DND-41 (cell line): Measurements from ENCODE around the gene MEN1.

Experiments
- ATAC-seq: fragments of 200-7000 bp; cut with Tn5 transposase; 3 replicates; pipeline ENCODE4 v1.9.1; 2021; ENCODE audit warnings: low read depth; ENCODE audit not compliant: insufficient read depth
- DNase-seq: peaks from one replicate; pipeline ENCODE4 v3.0.0-alpha.2; 2020
- H2AFZ ChIP-seq: 2 replicates; pipeline ENCODE4 v1.6.0; 2012; ENCODE audit warnings: low read depth, low read length
- H3K27ac ChIP-seq: 2 replicates; pipeline ENCODE4 v1.5.1; 2012; ENCODE audit warnings: low read length, inconsistent platforms
- H3K27me3 ChIP-seq: fragments of 200-600 bp; sonication (generic); 2 replicates; pipeline ENCODE4 v1.6.0; 2012; ENCODE audit warnings: low read length, mild to moderate bottlenecking, inconsistent platforms; ENCODE audit not compliant: insufficient read depth, poor library complexity
- H3K36me3 ChIP-seq: 2 replicates; pipeline ENCODE4 v1.5.1; 2012; ENCODE audit warnings: low read length, inconsistent platforms; ENCODE audit not compliant: insufficient read depth
- H3K4me1 ChIP-seq: 2 replicates; pipeline ENCODE4 v1.5.1; 2012; ENCODE audit warnings: mild to moderate bottlenecking, low read length; ENCODE audit not compliant: insufficient read depth
- H3K4me2 ChIP-seq: 2 replicates; pipeline ENCODE4 v1.6.0; 2012; ENCODE audit warnings: mild to moderate bottlenecking, moderate library complexity, low read length, inconsistent platforms; ENCODE audit not compliant: insufficient read depth
- H3K4me3 ChIP-seq, 2 experiments: fragments of 200-600 bp in 1 of 2; shearing (Covaris generic) in 1 of 2; 2 replicates each; pipeline ENCODE4 v1.5.1; 2012 to 2016; ENCODE audit warnings: inconsistent platforms in 2 of 2, low read length in 2 of 2, mild to moderate bottlenecking in 2 of 2, low read depth in 1 of 2, moderate library complexity in 1 of 2
- H3K79me2 ChIP-seq: 2 replicates; pipeline ENCODE4 v1.6.0; 2012; ENCODE audit warnings: low read length, inconsistent platforms; ENCODE audit not compliant: insufficient read depth
- H3K9ac ChIP-seq: 2 replicates; pipeline ENCODE4 v1.6.0; 2012; ENCODE audit warnings: low read depth, mild to moderate bottlenecking, inconsistent platforms, low read length, moderate library complexity
- H3K9me3 ChIP-seq: 2 replicates; pipeline ENCODE4 v1.5.1; 2012; ENCODE audit warnings: low read length, moderate library complexity, mild to moderate bottlenecking, inconsistent platforms; ENCODE audit not compliant: insufficient read depth, severe bottlenecking
- H4K20me1 ChIP-seq: 2 replicates; pipeline ENCODE4 v1.6.0; 2012; ENCODE audit warnings: low read length; ENCODE audit not compliant: insufficient read depth
- EZH2 ChIP-seq: IDR thresholded peaks from 3 replicates; pipeline ENCODE4 v1.6.1; 2012; ENCODE audit warnings: borderline replicate concordance, low read depth, mild to moderate bottlenecking, moderate library complexity, low read length, inconsistent platforms; ENCODE audit not compliant: severe bottlenecking
- TF ChIP-seq, protein P1 (sequence below): IDR thresholded peaks from 2 replicates; pipeline ENCODE4 v1.5.1; 2012; ENCODE audit warnings: borderline replicate concordance, low read length, moderate library complexity, mild to moderate bottlenecking; ENCODE audit not compliant: poor library complexity, severe bottlenecking; ENCODE audit errors: extremely low read depth

MEN1 gene

DNA sequence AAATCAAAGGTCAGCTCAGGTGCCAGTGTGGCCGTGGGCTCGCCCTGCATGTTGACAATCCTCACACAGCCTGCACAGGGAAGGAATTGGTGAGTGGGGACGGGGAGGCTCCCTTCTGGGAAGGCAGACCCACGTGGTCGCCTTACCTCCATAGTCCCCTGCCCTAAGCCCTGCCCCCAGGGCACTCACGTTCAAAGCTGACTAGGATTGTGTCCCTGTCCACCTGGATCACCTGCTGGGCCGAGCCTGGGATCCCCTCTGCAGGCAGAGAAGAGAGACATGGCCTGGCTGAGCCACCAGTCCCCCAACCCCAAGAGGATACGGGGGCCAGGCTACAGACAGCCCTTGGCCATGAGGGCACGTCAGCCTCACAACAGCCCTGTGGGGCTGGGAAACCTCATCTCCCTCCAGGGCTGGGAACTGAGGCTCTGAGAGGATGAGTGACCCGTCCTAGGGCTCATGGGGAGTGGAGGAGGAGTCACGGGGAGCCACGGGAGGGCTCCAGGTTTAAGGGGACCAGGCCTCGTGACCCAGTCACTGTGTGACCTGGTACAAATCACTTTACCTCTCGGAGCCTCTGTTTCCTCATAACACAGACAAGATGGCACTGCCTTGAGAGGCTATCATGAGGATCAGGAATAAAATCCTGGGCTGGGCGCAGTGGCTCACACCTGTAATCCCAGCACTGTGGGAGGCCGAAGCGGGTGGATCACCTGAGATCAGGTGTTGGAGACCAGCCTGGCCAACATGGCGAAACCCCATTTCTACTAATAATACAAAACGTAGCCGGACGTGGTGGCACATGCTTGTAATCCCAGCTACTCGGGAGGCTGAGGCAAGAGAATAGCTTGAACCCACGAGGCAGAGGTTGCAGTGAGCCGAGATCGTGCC lies 19.9 kb downstream of the MEN1 start:
- DNase-seq (no peak), ATAC-seq (no peak)
- no peak overlapping the region for H3K4me2 ChIP-seq
- H3K9me3 ChIP-seq, result no peaks in the 10 kb centered on the region
- H3K36me3 ChIP-seq, result no peaks in the 10 kb centered on the region
- H3K9ac ChIP-seq, result no peak overlapping the region
- H3K4me1 ChIP-seq, result no peaks in the 10 kb centered on the region
- no peak for TF ChIP-seq EZH2
- TF ChIP-seq, protein P1, sequence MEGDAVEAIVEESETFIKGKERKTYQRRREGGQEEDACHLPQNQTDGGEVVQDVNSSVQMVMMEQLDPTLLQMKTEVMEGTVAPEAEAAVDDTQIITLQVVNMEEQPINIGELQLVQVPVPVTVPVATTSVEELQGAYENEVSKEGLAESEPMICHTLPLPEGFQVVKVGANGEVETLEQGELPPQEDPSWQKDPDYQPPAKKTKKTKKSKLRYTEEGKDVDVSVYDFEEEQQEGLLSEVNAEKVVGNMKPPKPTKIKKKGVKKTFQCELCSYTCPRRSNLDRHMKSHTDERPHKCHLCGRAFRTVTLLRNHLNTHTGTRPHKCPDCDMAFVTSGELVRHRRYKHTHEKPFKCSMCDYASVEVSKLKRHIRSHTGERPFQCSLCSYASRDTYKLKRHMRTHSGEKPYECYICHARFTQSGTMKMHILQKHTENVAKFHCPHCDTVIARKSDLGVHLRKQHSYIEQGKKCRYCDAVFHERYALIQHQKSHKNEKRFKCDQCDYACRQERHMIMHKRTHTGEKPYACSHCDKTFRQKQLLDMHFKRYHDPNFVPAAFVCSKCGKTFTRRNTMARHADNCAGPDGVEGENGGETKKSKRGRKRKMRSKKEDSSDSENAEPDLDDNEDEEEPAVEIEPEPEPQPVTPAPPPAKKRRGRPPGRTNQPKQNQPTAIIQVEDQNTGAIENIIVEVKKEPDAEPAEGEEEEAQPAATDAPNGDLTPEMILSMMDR, result no peak
- H3K79me2 ChIP-seq, result no peaks in the 10 kb centered on the region
- no peak overlapping the region for H3K27ac ChIP-seq
- no peak overlapping the region for H3K4me3 ChIP-seq
- no peaks in the 10 kb centered on the region for H3K27me3 ChIP-seq
- H4K20me1 ChIP-seq, result no peaks in the 10 kb centered on the region
- no peak overlapping the region for H2AFZ ChIP-seq

DNA sequence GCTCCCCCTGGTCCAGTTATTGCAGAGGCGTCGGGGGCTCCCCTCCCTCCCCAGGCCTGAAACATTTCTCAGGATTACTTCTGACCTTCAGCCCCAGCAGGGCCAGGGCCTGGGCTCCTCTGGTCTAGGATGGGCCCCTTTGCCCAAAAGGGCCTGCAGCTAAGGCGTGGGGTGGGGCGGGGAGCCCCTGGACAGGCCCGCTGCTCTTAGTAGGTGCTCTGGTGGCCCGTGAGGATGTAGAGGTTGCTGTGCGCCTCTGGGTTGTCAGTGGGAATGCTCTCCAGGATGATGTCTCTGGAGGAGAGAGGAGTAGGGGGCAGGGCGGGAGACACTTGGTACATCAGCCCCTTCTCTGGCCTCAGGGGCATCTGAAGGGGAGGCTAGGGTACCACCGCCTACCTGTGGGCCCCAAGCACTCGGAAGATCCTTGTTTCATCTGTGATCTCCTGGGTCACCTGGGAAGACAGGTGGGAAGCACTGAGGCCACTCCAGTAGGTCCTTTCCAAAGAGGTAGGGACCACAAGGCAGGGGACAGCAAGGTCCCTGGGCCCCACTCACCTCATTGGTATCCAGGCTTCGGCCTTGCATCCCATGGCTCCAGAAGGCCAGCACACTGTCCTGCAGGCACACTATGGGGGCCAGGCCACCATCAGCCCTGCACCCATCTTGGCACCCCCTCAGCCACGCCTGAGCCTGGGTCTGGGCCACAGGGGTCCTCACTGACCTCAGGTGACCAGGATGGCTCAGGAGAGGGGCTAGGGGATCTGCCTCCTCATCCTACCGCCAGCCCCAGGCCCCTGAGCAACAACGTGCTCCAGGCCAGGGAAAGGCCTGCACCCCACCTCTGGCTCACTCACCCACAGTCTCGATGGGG lies 20.8 kb downstream of the MEN1 start:
- TF ChIP-seq, protein P1, result no peak
- TF ChIP-seq EZH2, result no peak
- no peak overlapping the region for H2AFZ ChIP-seq
- 0 out of 2 replicates have a peak overlapping the region, but pooled peaks have one; percentile 15 for H3K9ac ChIP-seq
- DNase-seq (no peak), ATAC-seq (no peak)
- H3K4me2 ChIP-seq, result no peak overlapping the region
- H3K9me3 ChIP-seq, result no peaks in the 10 kb centered on the region
- no peaks in the 10 kb centered on the region for H3K79me2 ChIP-seq
- no peaks in the 10 kb centered on the region for H3K27me3 ChIP-seq
- no peaks in the 10 kb centered on the region for H3K36me3 ChIP-seq
- no peak overlapping the region for H3K4me3 ChIP-seq
- H3K27ac ChIP-seq, result no peak overlapping the region
- H4K20me1 ChIP-seq, result no peaks in the 10 kb centered on the region
- H3K4me1 ChIP-seq, result no peaks in the 10 kb centered on the region

- Histone ChIP-seq H3K9ac (0 out of 2 replicates have a peak overlapping the region, but pooled peaks have one; percentile 15), H2AFZ (no peak overlapping the region)
Measured at GRCh38 chr11:64788321-64789215, 21.8 kb downstream of the MEN1 start.

More at GRCh38 chr11:64788321-64789215, 21.8 kb downstream of the MEN1 start:
- H3K79me2 ChIP-seq, result no peaks in the 10 kb centered on the region
- ATAC-seq (no peak), DNase-seq (no peak)
- no peak overlapping the region for H3K4me2 ChIP-seq
- no peaks in the 10 kb centered on the region for H3K27me3 ChIP-seq
- H3K27ac ChIP-seq, result no peak overlapping the region
- H4K20me1 ChIP-seq, result no peaks in the 10 kb centered on the region
- H3K36me3 ChIP-seq, result no peaks in the 10 kb centered on the region
- TF ChIP-seq, protein P1, result no peak
- TF ChIP-seq EZH2, result no peak
- H3K9me3 ChIP-seq, result no peaks in the 10 kb centered on the region
- H3K4me3 ChIP-seq, result no peak overlapping the region
- no peaks in the 10 kb centered on the region for H3K4me1 ChIP-seq
